ENCODE results near the gene UBALD1.

DNA sequence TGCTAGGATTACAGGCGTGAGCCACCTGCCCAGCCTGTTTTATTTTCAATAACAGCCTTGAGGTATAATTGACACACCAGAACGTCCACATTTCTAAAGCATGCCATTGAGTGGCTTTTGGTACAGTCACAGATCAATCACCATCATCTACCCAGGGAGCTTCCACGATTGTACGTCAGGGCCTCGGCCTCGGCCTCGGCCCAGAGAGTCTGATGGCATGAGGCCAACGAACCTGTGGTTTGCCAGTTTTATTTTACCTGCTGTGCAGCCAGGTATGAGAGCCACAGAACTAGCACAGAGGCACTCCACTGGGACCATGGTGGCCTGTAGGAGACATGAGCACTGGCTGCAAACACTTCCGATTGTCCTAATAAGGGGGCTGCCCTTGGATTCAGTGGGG lies 8.3 kb downstream of the UBALD1 start:
- TF ChIP-seq, protein P1, sequence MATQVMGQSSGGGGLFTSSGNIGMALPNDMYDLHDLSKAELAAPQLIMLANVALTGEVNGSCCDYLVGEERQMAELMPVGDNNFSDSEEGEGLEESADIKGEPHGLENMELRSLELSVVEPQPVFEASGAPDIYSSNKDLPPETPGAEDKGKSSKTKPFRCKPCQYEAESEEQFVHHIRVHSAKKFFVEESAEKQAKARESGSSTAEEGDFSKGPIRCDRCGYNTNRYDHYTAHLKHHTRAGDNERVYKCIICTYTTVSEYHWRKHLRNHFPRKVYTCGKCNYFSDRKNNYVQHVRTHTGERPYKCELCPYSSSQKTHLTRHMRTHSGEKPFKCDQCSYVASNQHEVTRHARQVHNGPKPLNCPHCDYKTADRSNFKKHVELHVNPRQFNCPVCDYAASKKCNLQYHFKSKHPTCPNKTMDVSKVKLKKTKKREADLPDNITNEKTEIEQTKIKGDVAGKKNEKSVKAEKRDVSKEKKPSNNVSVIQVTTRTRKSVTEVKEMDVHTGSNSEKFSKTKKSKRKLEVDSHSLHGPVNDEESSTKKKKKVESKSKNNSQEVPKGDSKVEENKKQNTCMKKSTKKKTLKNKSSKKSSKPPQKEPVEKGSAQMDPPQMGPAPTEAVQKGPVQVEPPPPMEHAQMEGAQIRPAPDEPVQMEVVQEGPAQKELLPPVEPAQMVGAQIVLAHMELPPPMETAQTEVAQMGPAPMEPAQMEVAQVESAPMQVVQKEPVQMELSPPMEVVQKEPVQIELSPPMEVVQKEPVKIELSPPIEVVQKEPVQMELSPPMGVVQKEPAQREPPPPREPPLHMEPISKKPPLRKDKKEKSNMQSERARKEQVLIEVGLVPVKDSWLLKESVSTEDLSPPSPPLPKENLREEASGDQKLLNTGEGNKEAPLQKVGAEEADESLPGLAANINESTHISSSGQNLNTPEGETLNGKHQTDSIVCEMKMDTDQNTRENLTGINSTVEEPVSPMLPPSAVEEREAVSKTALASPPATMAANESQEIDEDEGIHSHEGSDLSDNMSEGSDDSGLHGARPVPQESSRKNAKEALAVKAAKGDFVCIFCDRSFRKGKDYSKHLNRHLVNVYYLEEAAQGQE (IDR thresholded peaks at IDR 0.05; ENCODE audit: low read depth, low read length): no peak
- TF ChIP-seq, protein P2, sequence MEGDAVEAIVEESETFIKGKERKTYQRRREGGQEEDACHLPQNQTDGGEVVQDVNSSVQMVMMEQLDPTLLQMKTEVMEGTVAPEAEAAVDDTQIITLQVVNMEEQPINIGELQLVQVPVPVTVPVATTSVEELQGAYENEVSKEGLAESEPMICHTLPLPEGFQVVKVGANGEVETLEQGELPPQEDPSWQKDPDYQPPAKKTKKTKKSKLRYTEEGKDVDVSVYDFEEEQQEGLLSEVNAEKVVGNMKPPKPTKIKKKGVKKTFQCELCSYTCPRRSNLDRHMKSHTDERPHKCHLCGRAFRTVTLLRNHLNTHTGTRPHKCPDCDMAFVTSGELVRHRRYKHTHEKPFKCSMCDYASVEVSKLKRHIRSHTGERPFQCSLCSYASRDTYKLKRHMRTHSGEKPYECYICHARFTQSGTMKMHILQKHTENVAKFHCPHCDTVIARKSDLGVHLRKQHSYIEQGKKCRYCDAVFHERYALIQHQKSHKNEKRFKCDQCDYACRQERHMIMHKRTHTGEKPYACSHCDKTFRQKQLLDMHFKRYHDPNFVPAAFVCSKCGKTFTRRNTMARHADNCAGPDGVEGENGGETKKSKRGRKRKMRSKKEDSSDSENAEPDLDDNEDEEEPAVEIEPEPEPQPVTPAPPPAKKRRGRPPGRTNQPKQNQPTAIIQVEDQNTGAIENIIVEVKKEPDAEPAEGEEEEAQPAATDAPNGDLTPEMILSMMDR (IDR thresholded peaks at IDR 0.05 in 2 of 3, conservative IDR thresholded peaks at IDR 0.05 in 1 of 3; ENCODE audit: control insufficient read depth in 2 of 3, extremely low read depth in 1 of 3, insufficient read depth in 1 of 3, low read depth in 3 of 3, low read length in 3 of 3): no peak

Data from GM12878 (cell line).